Mucosa of rectum (tissue), 2 donors: ENCODE results near the gene POU2F1.

Experiments used
- H3K27ac ChIP-seq, 2 donors: one replicate each; pipeline ENCODE4 v1.7.0; 2013; ENCODE audit warnings: inconsistent platforms in 2 of 2, low read depth in 2 of 2, low read length in 2 of 2
- H3K27me3 ChIP-seq, 2 donors: one replicate each; pipeline ENCODE4 v1.7.0; 2013; ENCODE audit warnings: low read length in 2 of 2; ENCODE audit not compliant: control insufficient read depth in 2 of 2, insufficient read depth in 2 of 2
- H3K36me3 ChIP-seq, 2 donors: one replicate each; pipeline ENCODE4 v1.7.0; 2013; ENCODE audit warnings: low read length in 2 of 2; ENCODE audit not compliant: control insufficient read depth in 2 of 2, insufficient read depth in 2 of 2
- H3K4me1 ChIP-seq, 2 donors: one replicate each; pipeline ENCODE4 v1.7.0; 2013; ENCODE audit warnings: low read length in 2 of 2, mild to moderate bottlenecking in 1 of 2; ENCODE audit not compliant: control insufficient read depth in 2 of 2, insufficient read depth in 2 of 2
- H3K4me3 ChIP-seq, 2 donors: one replicate each; pipeline ENCODE4 v1.7.0; 2013; ENCODE audit warnings: low read length in 2 of 2
- H3K9ac ChIP-seq, 2 donors: one replicate each; pipeline ENCODE4 v1.7.0; 2013; ENCODE audit warnings: low read length in 2 of 2, low read depth in 1 of 2, mild to moderate bottlenecking in 1 of 2
- H3K9me3 ChIP-seq, 2 donors: one replicate each; pipeline ENCODE4 v1.7.0; 2013; ENCODE audit warnings: low read length in 2 of 2; ENCODE audit not compliant: control insufficient read depth in 2 of 2
- donor health status: healthy.
- donor health status: Normal muscosa, but diverticular disease.

The POU2F1 gene

DNA sequence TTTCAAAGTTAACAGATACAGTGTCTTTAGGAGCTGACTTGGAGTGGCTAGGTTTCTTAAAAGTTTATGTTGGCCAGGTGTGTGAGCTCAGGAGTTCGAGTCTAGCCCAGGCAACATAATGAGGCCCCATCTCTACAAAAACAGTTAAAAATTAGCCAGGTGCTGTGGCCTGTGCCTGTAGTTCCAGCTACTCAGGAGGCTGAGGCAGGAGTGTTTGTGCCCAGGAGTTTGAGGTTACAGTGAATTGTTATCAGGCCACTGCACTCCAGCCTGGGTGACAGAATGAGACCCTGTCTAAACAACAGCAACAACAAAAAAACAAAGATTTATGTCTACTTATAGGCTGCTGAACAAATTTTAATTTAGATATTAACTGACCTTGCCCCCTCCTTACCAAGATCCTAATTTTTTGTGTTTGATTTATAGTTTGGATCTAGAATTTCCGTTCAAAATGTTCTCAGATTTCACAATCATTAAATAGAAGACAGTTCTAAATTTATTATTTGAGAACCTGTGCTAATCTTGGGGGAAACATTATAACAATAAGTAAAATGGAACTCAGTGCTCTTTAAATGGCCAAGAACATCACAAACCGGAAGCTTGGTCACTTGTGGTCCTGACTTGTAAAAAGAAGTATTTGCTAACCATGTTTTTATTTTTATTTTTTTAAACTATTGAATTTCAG, 67.8 kb downstream of the POU2F1 start:
- Histone ChIP-seq H3K36me3 (no peaks in the 10 kb centered on the region), H3K9me3 (no peaks in the 10 kb centered on the region), H3K4me3 (no peak overlapping the region), H3K4me1 (peaks cover 0 to 3% of the 10 kb centered on the region in 2 donors), H3K27ac (no peak overlapping the region), H3K9ac (no peak overlapping the region), H3K27me3 (no peaks in the 10 kb centered on the region)

DNA sequence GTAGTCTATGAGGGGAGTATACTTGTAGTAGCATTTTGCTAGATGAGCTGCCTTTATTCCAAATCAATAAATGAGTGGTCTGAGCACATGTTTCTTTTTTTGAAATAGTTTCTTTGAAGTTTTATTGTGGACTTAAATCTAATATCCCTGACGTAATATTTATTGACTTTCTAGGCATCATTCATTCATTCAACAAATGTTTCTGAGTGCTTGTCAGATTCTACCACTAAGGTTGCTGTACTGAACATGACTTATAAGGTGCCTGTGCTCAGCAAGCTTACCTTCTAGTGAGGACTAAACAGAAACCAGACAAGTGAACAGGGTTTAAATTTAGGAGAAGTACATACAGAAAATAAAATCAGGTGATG, 68.4 kb downstream of the POU2F1 start:
- H3K4me3 ChIP-seq = no peak overlapping the region
- no peak overlapping the region for H3K9ac ChIP-seq
- no peaks in the 10 kb centered on the region for H3K36me3 ChIP-seq
- no peaks in the 10 kb centered on the region for H3K27me3 ChIP-seq
- H3K9me3 ChIP-seq = no peaks in the 10 kb centered on the region
- H3K4me1 ChIP-seq = peaks cover 0 to 3% of the 10 kb centered on the region in 2 donors
- H3K27ac ChIP-seq = no peak overlapping the region

DNA sequence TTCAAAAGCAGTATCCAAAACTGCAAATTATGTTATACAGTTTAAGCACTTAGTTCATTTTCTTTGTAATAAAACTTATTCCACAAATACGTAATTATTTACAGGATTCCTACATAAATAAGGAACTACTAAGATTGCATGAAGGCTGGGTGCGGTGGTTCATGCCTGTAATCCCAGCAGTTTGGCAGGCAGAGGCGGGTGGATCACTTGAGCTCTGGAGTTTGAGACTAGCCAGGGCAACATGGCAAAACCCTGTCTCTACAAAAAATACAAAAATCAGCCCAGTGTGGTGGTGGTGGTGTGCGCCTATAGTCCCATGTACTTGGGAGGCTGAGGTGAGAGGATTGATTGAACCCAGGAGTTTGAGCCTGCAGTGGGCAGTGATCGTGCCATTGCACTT, 69.3 kb downstream of the POU2F1 start:
- H3K4me3 ChIP-seq = no peak overlapping the region
- no peak overlapping the region for H3K9ac ChIP-seq
- no peaks in the 10 kb centered on the region for H3K36me3 ChIP-seq
- H3K27me3 ChIP-seq = no peaks in the 10 kb centered on the region
- no peaks in the 10 kb centered on the region for H3K9me3 ChIP-seq
- H3K27ac ChIP-seq = no peak overlapping the region
- peaks cover 0 to 3% of the 10 kb centered on the region in 2 donors for H3K4me1 ChIP-seq

DNA sequence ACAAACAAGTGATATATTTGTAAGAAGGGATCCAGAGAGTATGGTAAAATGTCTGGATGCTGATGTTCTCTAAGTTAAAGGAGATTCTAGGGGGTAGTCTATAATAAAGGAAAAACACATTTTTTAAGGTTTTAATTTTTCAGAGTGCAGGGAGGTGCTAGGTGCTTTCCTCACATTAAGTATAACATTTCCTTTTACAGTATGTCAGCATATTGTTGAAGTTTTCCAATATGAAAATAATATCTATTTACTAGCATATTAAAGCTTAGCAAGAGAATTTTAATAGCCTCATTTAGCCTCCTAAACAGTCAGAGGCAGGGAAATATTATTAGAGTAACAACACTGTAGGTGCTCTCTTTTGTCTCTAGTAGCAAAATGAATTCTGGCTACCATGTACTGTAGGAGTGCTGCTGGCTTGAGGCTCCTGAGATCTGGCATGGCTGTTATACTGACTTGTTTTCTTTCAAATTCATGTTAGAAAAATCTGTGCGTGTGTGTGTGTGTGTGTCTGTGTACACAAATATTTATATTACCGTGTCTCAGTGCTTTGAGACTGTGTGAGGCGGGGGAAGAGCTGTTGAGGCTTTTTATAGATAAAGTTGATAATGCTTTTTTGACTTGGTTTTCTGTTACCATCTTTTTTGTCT, 71.0 kb downstream of the POU2F1 start:
- no peak overlapping the region for H3K27ac ChIP-seq
- no peak overlapping the region for H3K9ac ChIP-seq
- no peaks in the 10 kb centered on the region for H3K36me3 ChIP-seq
- H3K4me1 ChIP-seq = peaks cover 2 to 4% of the 10 kb centered on the region in 2 donors
- H3K27me3 ChIP-seq = no peaks in the 10 kb centered on the region
- no peaks in the 10 kb centered on the region for H3K9me3 ChIP-seq
- H3K4me3 ChIP-seq = no peak overlapping the region

DNA sequence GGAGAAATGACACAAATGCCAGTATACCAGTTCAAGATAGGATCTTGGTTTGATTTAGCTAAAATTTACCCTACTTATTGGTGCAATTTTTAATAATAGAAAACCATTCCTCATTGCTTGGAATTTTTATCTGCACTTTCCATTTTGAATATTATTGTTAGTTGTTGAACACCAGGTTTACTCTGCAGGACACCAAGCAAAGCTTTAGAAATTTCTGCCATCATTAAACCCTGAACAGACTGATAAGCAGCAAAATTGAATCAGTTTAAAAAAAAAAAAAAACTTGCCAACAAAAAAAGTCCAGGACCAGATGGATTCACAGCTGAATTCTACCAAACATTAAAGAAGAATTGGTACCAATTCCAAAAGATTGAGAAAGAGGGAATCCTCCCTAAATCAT, 71.5 kb downstream of the POU2F1 start:
- Histone ChIP-seq H3K27ac (no peak overlapping the region), H3K36me3 (no peaks in the 10 kb centered on the region), H3K27me3 (no peaks in the 10 kb centered on the region), H3K9me3 (no peaks in the 10 kb centered on the region), H3K9ac (no peak overlapping the region), H3K4me1 (peaks cover 3 to 8% of the 10 kb centered on the region in 2 donors), H3K4me3 (no peak overlapping the region)

DNA sequence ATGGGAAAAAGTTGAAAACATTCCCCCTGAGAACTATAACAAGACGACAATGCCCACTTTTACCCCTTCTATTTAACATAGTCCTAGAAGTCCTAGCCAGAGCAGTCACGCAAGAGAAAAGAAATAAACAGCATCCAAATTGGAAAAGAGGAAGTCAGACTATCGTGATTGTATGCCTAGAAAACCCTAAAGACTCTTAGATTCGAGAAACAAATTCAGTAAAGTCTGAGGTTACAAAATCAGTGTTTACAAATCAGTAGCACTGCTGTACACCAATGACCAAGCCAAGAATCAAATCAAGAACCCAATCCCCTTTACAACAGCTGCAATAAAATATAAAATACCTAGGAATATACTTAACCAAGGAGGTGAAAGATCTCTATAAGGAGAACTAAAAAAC, 72.4 kb downstream of the POU2F1 start:
- no peak overlapping the region for H3K9ac ChIP-seq
- H3K36me3 ChIP-seq = no peaks in the 10 kb centered on the region
- H3K27ac ChIP-seq = no peak overlapping the region
- H3K4me3 ChIP-seq = no peak overlapping the region
- H3K27me3 ChIP-seq = no peaks in the 10 kb centered on the region
- peaks cover 7 to 13% of the 10 kb centered on the region in 2 donors for H3K4me1 ChIP-seq
- H3K9me3 ChIP-seq = no peaks in the 10 kb centered on the region

DNA sequence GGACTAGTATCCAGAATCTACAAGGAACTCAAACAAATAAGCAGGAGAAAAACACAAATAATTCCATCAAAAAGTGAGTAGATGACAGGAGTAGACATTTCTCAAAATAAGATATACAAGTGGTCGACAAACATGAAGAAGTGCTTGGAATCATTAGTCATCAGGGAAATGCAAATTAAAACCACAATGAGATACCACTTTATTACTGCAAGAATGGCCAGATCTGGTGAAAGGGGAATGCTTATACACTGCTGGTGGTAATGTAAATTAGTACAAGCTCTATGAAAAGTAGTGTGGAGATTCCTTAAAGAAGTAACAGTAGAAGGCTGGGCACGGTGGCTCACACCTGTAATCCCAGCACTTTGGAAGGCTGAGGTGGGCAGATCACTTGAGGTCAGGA, 73.8 kb downstream of the POU2F1 start:
- H3K9ac ChIP-seq = no peak overlapping the region
- H3K27ac ChIP-seq = no peak overlapping the region

DNA sequence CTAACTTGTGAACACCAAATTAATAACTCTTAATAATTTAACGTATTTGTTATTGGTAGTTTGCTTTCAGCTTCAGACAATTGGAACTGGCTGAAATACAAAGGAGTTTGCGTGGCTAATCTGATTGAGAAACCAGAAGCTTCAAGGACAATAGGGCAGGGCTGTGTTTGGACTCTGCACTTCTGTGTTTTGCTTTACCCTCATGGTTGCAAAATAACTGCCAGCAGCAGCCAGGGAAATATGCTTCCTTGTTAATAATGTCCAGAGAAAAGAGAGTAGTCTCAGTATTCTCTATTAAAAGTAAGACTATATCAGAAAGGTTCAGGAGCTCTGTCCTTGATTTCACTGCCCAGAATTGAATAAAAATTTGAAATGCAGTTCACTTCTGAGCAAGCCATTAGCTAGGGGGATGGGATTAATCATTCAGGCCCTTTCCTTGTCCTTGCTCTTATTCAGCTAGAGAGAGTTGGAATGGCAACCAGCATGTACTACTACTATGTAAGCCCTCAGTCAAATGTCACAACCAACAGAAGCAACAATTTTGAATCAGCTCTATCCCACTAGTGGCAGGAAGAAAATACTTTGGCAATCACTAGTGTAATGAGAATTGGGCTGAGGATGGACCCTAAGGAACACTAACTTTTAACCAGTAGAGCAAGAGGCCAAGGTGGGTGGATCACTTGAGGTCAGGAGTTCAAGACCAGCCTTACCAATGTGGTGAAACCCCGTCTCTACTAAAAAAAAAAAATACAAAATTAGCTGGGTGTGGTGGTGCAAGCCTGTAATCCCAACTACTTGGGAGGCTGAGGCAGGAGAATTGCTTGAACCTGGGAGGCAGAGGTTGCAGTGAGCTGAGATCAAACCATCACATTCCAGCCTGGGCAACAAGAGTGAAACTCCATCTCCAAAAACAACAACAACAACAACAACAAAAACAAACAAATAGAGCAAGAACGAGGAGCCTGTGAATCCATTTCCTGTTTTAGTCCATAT, 76.8 kb downstream of the POU2F1 start:
- Histone ChIP-seq H3K27ac (peak overlapping the region; percentile 81 to 84), H3K9me3 (no peaks in the 10 kb centered on the region)

More for the DNA sequence above, 73.8 kb downstream of the POU2F1 start:
- Histone ChIP-seq H3K4me1 (peaks cover 7 to 10% of the 10 kb centered on the region in 2 donors), H3K9me3 (no peaks in the 10 kb centered on the region), H3K27me3 (no peaks in the 10 kb centered on the region), H3K4me3 (no peak overlapping the region), H3K36me3 (no peaks in the 10 kb centered on the region)

DNA sequence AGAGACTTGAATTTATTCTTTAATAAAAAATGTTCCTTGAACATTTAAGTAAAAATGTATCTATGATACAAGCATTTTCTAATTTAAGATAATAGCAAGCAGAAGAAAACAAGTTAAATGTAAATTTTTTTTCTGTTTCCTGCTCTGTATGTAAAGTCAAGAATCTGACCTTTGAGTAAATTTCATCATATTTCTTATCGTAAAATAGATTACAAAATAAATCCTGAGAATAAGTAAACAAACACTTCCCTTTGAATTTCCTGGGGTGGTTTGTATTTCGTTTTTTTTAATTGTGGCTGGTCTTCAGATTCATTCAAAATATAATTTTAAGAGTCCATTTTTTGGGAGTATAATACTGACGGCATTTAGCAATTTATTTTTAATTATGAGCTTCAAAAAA, 77.6 kb downstream of the POU2F1 start:
- no peaks in the 10 kb centered on the region for H3K27me3 ChIP-seq
- H3K9me3 ChIP-seq = no peaks in the 10 kb centered on the region
- no peaks in the 10 kb centered on the region for H3K36me3 ChIP-seq
- H3K4me3 ChIP-seq = no peak overlapping the region
- H3K4me1 ChIP-seq = peaks cover 7 to 10% of the 10 kb centered on the region in 2 donors
- H3K9ac ChIP-seq = no peak overlapping the region
- no peak overlapping the region for H3K27ac ChIP-seq

More for the DNA sequence above, 76.8 kb downstream of the POU2F1 start:
- H3K9ac ChIP-seq = no peak overlapping the region
- H3K27me3 ChIP-seq = no peaks in the 10 kb centered on the region
- peaks cover 7 to 10% of the 10 kb centered on the region in 2 donors for H3K4me1 ChIP-seq
- peak overlapping the region in 1 of 2 donors; percentile 9 for H3K4me3 ChIP-seq
- no peaks in the 10 kb centered on the region for H3K36me3 ChIP-seq

DNA sequence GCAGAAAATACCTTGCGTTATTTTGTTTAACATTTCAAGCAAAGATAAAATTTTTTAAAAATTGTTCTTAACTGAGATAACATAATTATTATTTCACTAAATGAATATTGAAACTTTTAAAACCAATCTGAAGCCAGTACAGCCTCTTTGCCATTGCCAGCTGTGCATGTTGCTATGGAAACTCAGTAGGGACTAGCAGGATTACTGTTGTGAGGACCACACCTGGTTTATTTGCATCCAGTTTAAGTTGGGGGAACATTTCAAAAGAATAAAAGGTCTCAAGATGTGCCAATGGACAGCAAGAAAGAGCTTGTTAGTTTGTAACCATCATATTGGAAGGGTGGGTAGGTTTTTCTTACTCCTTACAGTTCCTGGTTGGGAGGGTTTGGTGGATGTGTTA, 80.7 kb downstream of the POU2F1 start:
- Histone ChIP-seq H3K27ac (no peak overlapping the region), H3K27me3 (no peaks in the 10 kb centered on the region), H3K4me3 (no peak overlapping the region), H3K36me3 (no peaks in the 10 kb centered on the region), H3K9ac (no peak overlapping the region), H3K4me1 (peaks cover 7 to 14% of the 10 kb centered on the region in 2 donors), H3K9me3 (no peaks in the 10 kb centered on the region)
